Endothelial cell of umbilical vein (primary cell): ENCODE results near the gene CCS. TPM values are rescaled to one million over a fixed set of nuclear protein-coding genes. Genes with fewer than 3 reads are reported as not detected.

Experiments used
- BruUV-seq: library from RNA; stranded (reverse); fragments of 400-500 nt; replicated peaks from 2 replicates; lab custom pipeline; 2021; lab: Mats Ljungman, UMichigan
- CTCF ChIA-PET: fragments of 300-600, 350-600 bp; sonication (Branson Sonifier 250); formaldehyde crosslinking; loops from one replicate; lab custom pipeline; 2021; ENCODE audit warnings: antibody characterized with exemption, inconsistent platforms; lab: Charles Lee
- POLR2A ChIA-PET: fragments of 300-600, 350-600 bp; sonication (Branson Sonifier 250); formaldehyde crosslinking; loops from one replicate; lab custom pipeline; 2021; ENCODE audit warnings: antibody characterized with exemption, inconsistent platforms; lab: Charles Lee
- DNase-seq: peaks from one replicate; pipeline ENCODE4 v3.0.0-alpha.2; 2011; ENCODE audit warnings: low read depth, low spot score
- FAIRE-seq: peaks from 2 replicates; lab custom pipeline; 2011; peaks lifted over from hg19 to GRCh38; lab: Jason Lieb, UNC
- H2AFZ ChIP-seq: 2 replicates; pipeline ENCODE4 v1.6.0; 2012; ENCODE audit warnings: low read depth, low read length, control low read depth, inconsistent platforms
- H3K27ac ChIP-seq: 2 replicates; pipeline ENCODE4 v1.5.1; 2011; ENCODE audit warnings: low read depth, mild to moderate bottlenecking, control low read depth, low read length, moderate library complexity; ENCODE audit not compliant: insufficient read depth
- H3K27me3 ChIP-seq, 2 experiments: 2 replicates each; pipeline versions ENCODE4 v1.6.0 to v1.6.1; 2011; ENCODE audit warnings: low read length in 2 of 2, mixed read lengths in 1 of 2; ENCODE audit not compliant: control insufficient read depth in 2 of 2, insufficient read depth in 2 of 2
- H3K36me3 ChIP-seq, 2 experiments: 2 replicates in 1 of 2; 3 replicates in 1 of 2; pipeline ENCODE4 v1.5.1; 2011; ENCODE audit warnings: low read length in 2 of 2, mild to moderate bottlenecking in 1 of 2, moderate library complexity in 1 of 2; ENCODE audit not compliant: control insufficient read depth in 2 of 2, insufficient read depth in 2 of 2; ENCODE audit errors: extremely low read depth in 1 of 2
- H3K4me1 ChIP-seq: 3 replicates; pipeline ENCODE4 v1.5.1; 2011; ENCODE audit warnings: mild to moderate bottlenecking, low read length; ENCODE audit not compliant: control insufficient read depth, insufficient read depth; ENCODE audit errors: extremely low read depth
- H3K4me2 ChIP-seq: 2 replicates; pipeline ENCODE4 v1.6.1; 2011; ENCODE audit warnings: low read length, control low read depth, mixed read lengths; ENCODE audit not compliant: insufficient read depth
- H3K4me3 ChIP-seq, 3 experiments: fragments of 200-600 bp in 1 of 3; sonication (generic), shearing (Covaris generic) in 1 of 3; replicated peaks in 1 of 3; 2 replicates each; pipeline ENCODE4 v1.5.1; 2011 to 2016; ENCODE audit warnings: control low read depth in 3 of 3, low read length in 3 of 3, mild to moderate bottlenecking in 2 of 3, inconsistent platforms in 1 of 3, low read depth in 1 of 3, moderate library complexity in 1 of 3; ENCODE audit not compliant: insufficient read depth in 1 of 3
- H3K79me2 ChIP-seq: 2 replicates; pipeline ENCODE4 v1.6.0; 2012; ENCODE audit warnings: low read length, inconsistent platforms; ENCODE audit not compliant: control insufficient read depth, insufficient read depth
- H3K9ac ChIP-seq: replicated peaks from 2 replicates; pipeline ENCODE3; 2011; ENCODE audit warnings: low read length, control low read depth; ENCODE audit not compliant: insufficient read depth; ENCODE audit errors: extremely low read depth
- H3K9me1 ChIP-seq: replicated peaks from 3 replicates; pipeline ENCODE4 v1.6.0; 2011; ENCODE audit warnings: mild to moderate bottlenecking, low read length; ENCODE audit not compliant: control insufficient read depth, insufficient read depth; ENCODE audit errors: extremely low read depth
- H3K9me3 ChIP-seq: replicated peaks from 2 replicates; pipeline ENCODE4 v1.5.1; 2012; ENCODE audit warnings: low read length, inconsistent platforms; ENCODE audit not compliant: control insufficient read depth, insufficient read depth
- H4K20me1 ChIP-seq: replicated peaks from 2 replicates; pipeline ENCODE3; 2011; ENCODE audit warnings: mild to moderate bottlenecking, low read length; ENCODE audit not compliant: control insufficient read depth, insufficient read depth; ENCODE audit errors: extremely low read depth
- CTCF ChIP-seq, 2 donors: IDR thresholded peaks; 1 replicate in 1 of 2; 2 replicates in 1 of 2; pipeline ENCODE4 v1.5.1; 2011; ENCODE audit warnings: low read length in 2 of 2, mild to moderate bottlenecking in 2 of 2, moderate library complexity in 2 of 2, control low read depth in 1 of 2, inconsistent platforms in 1 of 2, low read depth in 1 of 2; ENCODE audit not compliant: insufficient read depth in 1 of 2; ENCODE audit errors: extremely low read depth in 1 of 2
- EZH2 ChIP-seq: IDR thresholded peaks from 2 replicates; pipeline ENCODE4 v1.6.1; 2012; ENCODE audit warnings: borderline replicate concordance, low read depth, mild to moderate bottlenecking, moderate library complexity, low read length, inconsistent platforms; ENCODE audit not compliant: severe bottlenecking
- FOS ChIP-seq: IDR thresholded peaks from 2 replicates; pipeline ENCODE4 v1.6.1; 2011; ENCODE audit warnings: mild to moderate bottlenecking, low read length, moderate library complexity, borderline replicate concordance; ENCODE audit not compliant: insufficient read depth
- GATA2 ChIP-seq: IDR thresholded peaks from 2 replicates; pipeline ENCODE4 v1.7.0; 2011; ENCODE audit warnings: low read depth, mild to moderate bottlenecking, moderate library complexity, mixed read lengths, low read length; ENCODE audit not compliant: insufficient read length, insufficient read depth
- JUN ChIP-seq: IDR thresholded peaks from 2 replicates; pipeline ENCODE4 v1.6.1; 2011; ENCODE audit warnings: borderline replicate concordance, low read depth; ENCODE audit not compliant: insufficient read length, insufficient read depth
- MAX ChIP-seq: IDR thresholded peaks from 2 replicates; pipeline ENCODE4 v1.6.1; 2011; ENCODE audit not compliant: insufficient read depth, insufficient read length
- MYC ChIP-seq: IDR thresholded peaks from one replicate; pipeline ENCODE4 v1.6.1; 2011; ENCODE audit warnings: mild to moderate bottlenecking, low read depth, low read length
- POLR2A ChIP-seq: IDR thresholded peaks from 2 replicates; pipeline ENCODE4 v1.6.1; 2012; ENCODE audit warnings: low read depth, mild to moderate bottlenecking, control low read depth, low read length
- POLR2AphosphoS5 ChIP-seq: IDR thresholded peaks from 2 replicates; pipeline ENCODE4 v1.6.1; 2012; ENCODE audit warnings: low read depth, mild to moderate bottlenecking, control low read depth, low read length, moderate library complexity; ENCODE audit not compliant: insufficient read depth
- dilution Hi-C: fragments of 300-500 bp; cut with MboI; formaldehyde crosslinking; loops from one replicate; pipeline ENCODE4 v1.15.0; 2019; ENCODE audit warnings: low sequenced_read_pairs; ENCODE audit not compliant: extremely low pct_ligation_motif_present
- intact Hi-C: fragments of 100-400 bp; cut with micrococcal nuclease; formaldehyde crosslinking; loops from one replicate; pipeline ENCODE4 v1.10.0; 2022
- polyA plus RNA-seq, 4 experiments: library from polyadenylated mRNA; depleted of rRNA in 3 of 4; stranded (reverse) in 3 of 4; unstranded in 1 of 4; fragments of >200 nt; gene quantifications; 2 replicates each; pipeline versions ENCODE4 v1.2.1 to v1.2.3, GENCODE V29; 2011 to 2012; ENCODE audit warnings: missing spikeins in 1 of 4
- total RNA-seq: library from RNA; stranded (reverse); gene quantifications from 2 replicates; pipeline ENCODE4 v1.2.3, GENCODE V29; 2021

The CCS gene
- total and polyA plus RNA-seq, 2 donors (not counting 3 experiments of a cell fraction or from before 2014, with no cell fraction given), result 38.7 to 39.0 TPM

- H3K4me2 ChIP-seq, result no peak overlapping the region
- H3K27ac ChIP-seq, result no peak overlapping the region
- FAIRE-seq, result no peak
- H3K36me3 ChIP-seq, result no peaks in the 10 kb centered on the region
- POLR2A ChIA-PET, result no interaction called here
- DNase-seq, result no peak
- peaks cover 3% of the 10 kb centered on the region for H3K4me1 ChIP-seq
- no peaks in the 10 kb centered on the region for H3K9me3 ChIP-seq
- H3K27me3 ChIP-seq, result peaks cover 1 to 3% of the 10 kb centered on the region in 2 experiments
- dilution Hi-C loops (no loop called here), intact Hi-C loops (no loop called here)
- H3K9me1 ChIP-seq, result no peaks in the 10 kb centered on the region
- no peak overlapping the region for H2AFZ ChIP-seq
- BruUV-seq, result no TSS peak
- H3K9ac ChIP-seq, result no peak overlapping the region
- H4K20me1 ChIP-seq, result no peaks in the 10 kb centered on the region
- CTCF ChIA-PET, result interaction anchor here (2.1 to 2.7 kb wide), 2 partner anchors 14 to 114 kb away, joined by 8 to 13 read pairs; partner anchors contain the start of gene RBM4B
- H3K4me3 ChIP-seq, result no peak overlapping the region
- no peaks in the 10 kb centered on the region for H3K79me2 ChIP-seq
- TF ChIP-seq POLR2AphosphoS5 (no peak), EZH2 (no peak), CTCF (IDR thresholded peaks at IDR 0.05; ENCODE audit: extremely low read depth in 1 of 2, insufficient read depth in 1 of 2, low read depth in 1 of 2, low read length in 2 of 2) (no peak), JUN (no peak), FOS (no peak), GATA2 (no peak), MYC (no peak), POLR2A (no peak), MAX (no peak)
These were observed 29.2 kb upstream of the CCS start for GRCh38 chr11:66563832-66564231.
